H1 (cell line): ENCODE data around the gene TCF20. TPM values are rescaled to one million over a fixed set of nuclear protein-coding genes. Genes with fewer than 3 reads are reported as not detected.
A peak's percentile ranks its signal among the peaks of the same experiment; 100 is the strongest.

Experiments
- ATF3 ChIP-seq: IDR thresholded peaks from 2 replicates; pipeline ENCODE4 v1.6.1; 2011; ENCODE audit warnings: low read depth, mild to moderate bottlenecking, low read length; ENCODE audit not compliant: insufficient read depth
- CEBPB ChIP-seq: IDR thresholded peaks from 2 replicates; pipeline ENCODE4 v1.6.1; 2012; ENCODE audit warnings: low read depth, low read length
- CREB1 ChIP-seq: IDR thresholded peaks from 2 replicates; pipeline ENCODE4 v1.6.1; 2012; ENCODE audit warnings: inconsistent platforms
- FOSL1 ChIP-seq: IDR thresholded peaks from 2 replicates; pipeline ENCODE4 v1.6.1; 2011; ENCODE audit warnings: mild to moderate bottlenecking, low read depth, low read length, moderate library complexity; ENCODE audit not compliant: insufficient read depth
- KDM5A ChIP-seq: fragments of 200-600 bp; IDR thresholded peaks from 2 replicates; pipeline ENCODE4 v1.7.1; 2012; ENCODE audit warnings: mild to moderate bottlenecking, low read length, inconsistent platforms, mixed read lengths
- MAX ChIP-seq: IDR thresholded peaks from 2 replicates; pipeline ENCODE4 v1.6.1; 2012; ENCODE audit warnings: inconsistent platforms
- NRF1 ChIP-seq: IDR thresholded peaks from 2 replicates; pipeline ENCODE4 v1.6.1; 2011; ENCODE audit warnings: mild to moderate bottlenecking, low read depth, low read length, improper control_type of control experiment
- PHF8 ChIP-seq: fragments of 200-600 bp; sonication (generic); conservative IDR thresholded peaks from 2 replicates; pipeline ENCODE4 v1.7.1; 2012; ENCODE audit warnings: low read depth, mild to moderate bottlenecking, inconsistent platforms, low read length, moderate library complexity
- POLR2A ChIP-seq, 2 experiments: IDR thresholded peaks; 1 replicate in 1 of 2; 2 replicates in 1 of 2; pipeline ENCODE4 v1.6.1; 2011; ENCODE audit warnings: low read depth in 2 of 2, low read length in 2 of 2, mild to moderate bottlenecking in 2 of 2; ENCODE audit errors: control extremely low read depth in 1 of 2
- POU5F1 ChIP-seq: IDR thresholded peaks from 2 replicates; pipeline ENCODE4 v1.6.1; 2011; ENCODE audit warnings: low read depth, mild to moderate bottlenecking, low read length, moderate library complexity
- SAP30 ChIP-seq: fragments of 300-600 bp; sonication (generic); IDR thresholded peaks from 2 replicates; pipeline ENCODE4 v1.7.1; 2012; ENCODE audit warnings: low read length, moderate library complexity, mild to moderate bottlenecking, inconsistent platforms; ENCODE audit not compliant: insufficient read depth, insufficient replicate concordance
- ZNF274 ChIP-seq: IDR thresholded peaks from 2 replicates; pipeline ENCODE4 v1.7.0; 2012; ENCODE audit warnings: low read length, borderline replicate concordance; ENCODE audit errors: extremely low read depth
- polyA plus RNA-seq, 7 experiments: library from polyadenylated mRNA; depleted of rRNA in 3 of 7; stranded (reverse) in 5 of 7; unstranded in 2 of 7; fragments of >200 nt in 5 of 7; fragments of 200-250 nt in 2 of 7; gene quantifications; 1 replicate in 5 of 7; 2 replicates in 1 of 7; 4 replicates in 1 of 7; pipeline versions ENCODE4 v1.2.1 to v1.2.3, GENCODE V29; 2011 to 2013; ENCODE audit warnings: missing spikeins in 2 of 7, mixed read lengths in 2 of 7
- total RNA-seq: library from RNA; stranded (reverse); fragmentation: NEBNext Ultra II Directional; extraction: Animal tissue kit (Norgen Biotek cat#: 25700); gene quantifications from 2 replicates; pipeline ENCODE4 v1.2.1, GENCODE V29; 2021
- TF ChIP-seq, protein P1 (sequence below), 3 experiments: IDR thresholded peaks; 1 replicate in 2 of 3; 2 replicates in 1 of 3; pipeline versions ENCODE4 v1.5.1 to v1.6.1; 2011; ENCODE audit warnings: low read length in 3 of 3, mild to moderate bottlenecking in 3 of 3, inconsistent platforms in 2 of 3, low read depth in 1 of 3, moderate library complexity in 1 of 3; ENCODE audit not compliant: insufficient read depth in 1 of 3; ENCODE audit errors: control extremely low read depth in 1 of 3

The TCF20 gene
- total and polyA plus RNA-seq, 2 of the 8 experiments (the other 6 are each of a cell fraction or from before 2014, with no cell fraction given) = 22.0 to 79.8 TPM

GRCh38 chr22:42270510-42271190 is at the start of gene TCF20 (continued):
- TF ChIP-seq KDM5A (no peak), CEBPB (no peak), PHF8 (0 out of 2 replicates have a peak, but pooled peaks have one; percentile 13), POU5F1 (no peak), NRF1 (no peak), SAP30 (no peak), MAX (peak; percentile 86), CREB1 (0 out of 2 replicates have a peak, but pooled peaks have one; percentile 5), POLR2A (IDR thresholded peaks at IDR 0.05; ENCODE audit: control extremely low read depth in 1 of 2, low read depth in 2 of 2, low read length in 2 of 2) (no peak), ZNF274 (no peak), FOSL1 (no peak), ATF3 (no peak)
- TF ChIP-seq, protein P1, sequence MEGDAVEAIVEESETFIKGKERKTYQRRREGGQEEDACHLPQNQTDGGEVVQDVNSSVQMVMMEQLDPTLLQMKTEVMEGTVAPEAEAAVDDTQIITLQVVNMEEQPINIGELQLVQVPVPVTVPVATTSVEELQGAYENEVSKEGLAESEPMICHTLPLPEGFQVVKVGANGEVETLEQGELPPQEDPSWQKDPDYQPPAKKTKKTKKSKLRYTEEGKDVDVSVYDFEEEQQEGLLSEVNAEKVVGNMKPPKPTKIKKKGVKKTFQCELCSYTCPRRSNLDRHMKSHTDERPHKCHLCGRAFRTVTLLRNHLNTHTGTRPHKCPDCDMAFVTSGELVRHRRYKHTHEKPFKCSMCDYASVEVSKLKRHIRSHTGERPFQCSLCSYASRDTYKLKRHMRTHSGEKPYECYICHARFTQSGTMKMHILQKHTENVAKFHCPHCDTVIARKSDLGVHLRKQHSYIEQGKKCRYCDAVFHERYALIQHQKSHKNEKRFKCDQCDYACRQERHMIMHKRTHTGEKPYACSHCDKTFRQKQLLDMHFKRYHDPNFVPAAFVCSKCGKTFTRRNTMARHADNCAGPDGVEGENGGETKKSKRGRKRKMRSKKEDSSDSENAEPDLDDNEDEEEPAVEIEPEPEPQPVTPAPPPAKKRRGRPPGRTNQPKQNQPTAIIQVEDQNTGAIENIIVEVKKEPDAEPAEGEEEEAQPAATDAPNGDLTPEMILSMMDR (IDR thresholded peaks at IDR 0.05; ENCODE audit: control extremely low read depth in 1 of 3, insufficient read depth in 1 of 3, low read depth in 1 of 3, low read length in 3 of 3) = 0 out of 4 replicates have a peak, but pooled peaks of 1 of the 3 experiments have one; percentile 3
